NCI-H69 (cell line): ENCODE results near the gene SLC29A1.

Experiments used
- DNase-seq: peaks from one replicate; lab custom pipeline; 2025; lab: John Stamatoyannopoulos, UW

The SLC29A1 gene

DNA sequence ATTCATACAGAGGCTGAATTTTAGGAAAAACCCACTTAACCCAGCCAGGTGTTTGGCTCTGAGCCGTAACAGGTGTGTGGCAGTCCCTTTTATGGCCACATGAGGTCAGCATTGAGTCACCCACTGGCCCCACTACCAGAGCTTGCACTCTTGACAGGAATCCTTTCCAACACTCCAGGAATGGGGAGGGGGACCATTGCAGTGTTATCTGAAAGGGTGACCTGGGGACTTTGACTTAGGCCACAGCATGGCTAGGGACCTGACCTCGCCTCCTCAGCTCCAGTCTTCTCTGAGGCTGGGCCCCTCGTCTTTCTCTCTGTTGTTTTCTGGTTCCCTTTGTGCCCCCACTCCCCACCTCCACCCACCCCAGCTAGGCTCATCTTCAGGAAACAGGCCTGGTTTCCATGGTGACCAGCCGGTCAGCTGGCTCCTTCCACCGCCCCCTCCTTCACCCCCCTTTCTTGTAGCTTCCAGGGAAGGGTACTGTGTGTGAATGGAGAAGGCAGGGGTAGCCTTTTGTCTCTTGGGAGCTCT, 44.8 kb downstream of the SLC29A1 start:
- DNase-seq: peak; percentile 81

DNA sequence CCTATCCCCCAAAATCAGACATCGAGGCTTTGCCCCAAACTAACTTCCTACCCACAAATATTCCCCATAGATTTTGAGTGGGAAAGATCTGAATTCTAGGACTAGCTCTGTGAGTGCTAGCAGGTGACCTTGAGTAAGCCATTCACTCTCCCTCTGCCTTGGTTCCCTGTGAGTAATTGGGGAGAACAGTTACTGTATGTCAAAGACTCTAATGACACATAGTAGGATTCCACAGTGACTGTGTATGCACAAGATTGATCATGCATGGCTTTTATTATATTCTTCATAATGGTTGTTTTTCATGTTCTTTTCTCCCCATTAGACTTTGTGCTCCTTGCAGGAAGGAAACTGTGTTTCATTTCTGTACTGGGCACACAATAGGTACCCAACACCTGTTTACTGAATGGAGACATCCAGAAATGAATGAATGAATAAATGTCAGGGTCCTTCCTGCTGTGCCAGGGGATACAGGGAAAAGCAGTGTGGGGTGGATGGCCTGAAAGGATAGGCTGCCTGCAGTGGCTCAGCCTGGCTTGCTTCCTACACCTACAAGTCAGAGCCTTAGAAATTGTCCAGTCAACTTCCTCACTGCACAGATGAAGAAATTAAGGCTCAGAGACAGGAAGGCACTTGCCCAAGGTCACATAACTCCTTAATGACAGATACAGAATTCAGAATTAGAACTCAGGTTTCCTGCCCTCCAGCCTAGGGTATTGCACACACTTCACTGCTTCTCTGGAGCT, 46.0 kb downstream of the SLC29A1 start:
- peak; percentile 41 for DNase-seq

DNA sequence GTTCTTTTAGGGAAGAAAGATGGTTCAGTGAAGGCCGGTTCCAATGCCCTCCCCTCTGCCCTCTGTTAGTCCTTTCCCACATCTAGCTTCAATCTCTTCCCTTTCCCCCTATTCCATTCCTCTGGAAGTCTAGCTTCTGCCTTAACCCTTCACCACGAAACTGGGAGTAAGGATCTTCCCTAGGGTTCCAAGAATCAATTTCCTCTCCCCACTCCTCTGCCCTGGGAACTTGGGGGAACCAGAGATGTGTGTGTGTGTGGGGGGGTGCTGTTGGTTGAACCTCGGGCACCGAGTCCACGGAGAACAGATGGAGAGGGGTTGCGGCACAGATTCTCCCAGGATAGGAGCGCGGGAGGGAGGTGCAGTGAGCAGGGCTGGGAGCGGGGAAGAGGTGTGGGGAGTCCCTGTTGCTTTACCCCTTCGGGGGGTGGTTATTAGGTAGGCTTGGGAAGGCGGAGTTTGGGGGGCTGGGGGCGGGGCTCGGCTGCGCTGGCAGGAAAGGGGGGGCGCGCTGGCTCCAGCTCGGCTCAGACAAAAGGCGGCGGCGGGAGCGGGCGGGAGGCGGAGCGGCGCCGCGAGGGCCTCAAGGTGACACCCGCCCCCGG, 46.6 kb downstream of the SLC29A1 start, which contains the start of gene TMEM151B:
Gene TMEM151B, plus strand, starts transcription at position 530 of the 605 bp plus-strand sequence. CDS start 293 bp downstream, outside the sequence.
- peak; percentile 66 for DNase-seq

DNA sequence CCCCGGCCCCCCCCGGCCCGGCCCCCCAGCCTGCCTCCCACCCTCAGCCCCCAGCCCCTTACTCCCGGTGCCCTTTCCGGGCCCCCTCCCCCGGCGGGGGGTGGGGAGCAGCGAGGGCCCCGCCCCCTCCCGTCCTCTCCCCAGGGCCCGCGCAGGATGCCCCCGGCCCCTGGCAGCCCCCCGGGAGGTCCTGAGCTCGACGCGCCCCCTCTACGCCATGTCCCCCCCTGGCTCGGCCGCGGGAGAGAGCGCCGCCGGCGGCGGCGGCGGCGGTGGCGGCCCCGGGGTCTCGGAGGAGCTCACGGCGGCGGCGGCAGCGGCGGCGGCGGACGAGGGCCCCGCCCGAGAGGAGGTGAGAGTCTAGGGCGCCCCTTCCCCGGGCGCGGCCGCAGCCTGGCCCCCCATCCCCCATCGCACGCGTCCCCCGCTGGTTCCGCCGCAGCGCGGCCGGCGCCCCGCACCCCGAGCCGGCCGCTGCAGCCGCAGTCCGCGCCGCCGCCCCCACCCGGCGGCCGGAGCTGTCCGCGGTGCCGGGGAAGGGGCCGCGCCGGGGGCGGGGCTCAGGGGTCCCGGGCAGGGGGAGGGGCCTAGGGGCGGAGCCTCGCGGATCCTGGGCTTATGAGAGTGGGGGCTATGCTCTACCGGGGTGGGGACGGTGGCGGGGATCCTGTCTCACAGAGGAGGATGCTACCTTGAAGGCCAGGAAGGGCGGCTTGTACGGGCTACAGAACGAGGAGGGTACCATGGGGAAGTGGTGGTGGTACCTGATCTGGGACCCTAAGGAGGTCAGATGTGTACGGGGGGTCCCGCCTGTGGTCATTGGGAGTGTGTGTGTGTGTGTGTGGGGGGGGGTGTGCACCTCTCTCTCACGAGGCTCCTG, 47.4 kb downstream of the SLC29A1 start:
- peak; percentile 67 for DNase-seq

DNA sequence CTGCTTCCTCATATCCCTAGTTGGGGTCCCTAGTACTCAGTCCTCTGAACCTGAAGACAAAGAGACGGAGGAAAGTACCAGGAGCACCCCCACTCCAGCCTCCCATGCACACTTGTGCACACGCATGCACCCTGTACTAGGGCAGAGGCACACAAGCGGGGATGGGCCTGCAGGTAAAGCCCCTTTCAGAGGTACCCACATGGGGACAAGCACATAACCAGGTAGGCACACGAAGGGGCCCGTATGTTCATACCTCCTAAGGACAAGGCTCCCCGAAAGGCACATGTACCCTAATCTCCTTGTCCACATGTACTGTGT, 48.0 kb downstream of the SLC29A1 start:
- no peak for DNase-seq

DNA sequence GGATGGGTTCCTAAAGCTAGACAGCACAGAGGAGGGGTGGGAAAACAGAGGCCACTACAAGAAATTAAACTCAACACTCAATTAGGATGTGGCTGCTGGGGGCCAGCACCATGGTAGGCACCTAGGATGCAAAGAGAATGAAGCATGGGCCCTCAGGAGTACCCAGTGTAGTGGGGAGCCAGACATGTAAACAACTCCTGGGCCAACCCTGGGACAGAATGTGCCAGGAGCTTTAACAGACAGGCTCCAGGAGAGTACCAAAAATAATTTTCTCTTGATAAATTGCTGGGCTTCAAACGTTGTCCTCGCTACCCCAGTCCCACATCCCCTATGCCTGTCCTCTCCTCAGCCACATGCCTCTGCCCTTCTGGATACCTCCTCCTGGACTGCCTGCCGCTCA, 48.5 kb downstream of the SLC29A1 start:
- no peak for DNase-seq

- no peak for DNase-seq
Observed at GRCh38 chr6:44272529-44272928, 49.1 kb downstream of the SLC29A1 start.

DNA sequence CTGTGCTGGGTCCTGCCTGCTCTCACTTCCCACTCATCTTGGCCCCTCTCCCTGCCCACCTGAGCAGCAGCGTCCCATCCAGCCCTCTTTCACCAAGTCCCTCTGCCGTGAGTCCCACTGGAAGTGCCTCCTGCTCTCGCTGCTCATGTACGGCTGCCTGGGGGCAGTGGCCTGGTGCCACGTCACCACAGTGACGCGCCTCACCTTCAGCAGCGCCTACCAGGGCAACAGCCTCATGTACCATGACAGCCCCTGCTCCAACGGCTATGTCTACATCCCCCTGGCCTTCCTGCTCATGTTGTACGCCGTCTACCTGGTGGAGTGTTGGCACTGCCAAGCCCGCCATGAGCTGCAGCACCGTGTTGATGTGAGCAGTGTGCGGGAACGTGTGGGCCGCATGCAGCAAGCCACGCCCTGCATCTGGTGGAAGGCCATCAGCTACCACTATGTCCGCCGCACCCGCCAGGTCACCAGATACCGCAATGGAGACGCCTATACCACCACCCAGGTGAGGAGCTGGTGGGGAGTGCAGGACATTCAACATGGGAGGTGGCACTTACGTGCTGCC, 49.7 kb downstream of the SLC29A1 start:
- DNase-seq: no peak

- no peak for DNase-seq
Observed at GRCh38 chr6:44273617-44274016, 50.2 kb downstream of the SLC29A1 start.

DNA sequence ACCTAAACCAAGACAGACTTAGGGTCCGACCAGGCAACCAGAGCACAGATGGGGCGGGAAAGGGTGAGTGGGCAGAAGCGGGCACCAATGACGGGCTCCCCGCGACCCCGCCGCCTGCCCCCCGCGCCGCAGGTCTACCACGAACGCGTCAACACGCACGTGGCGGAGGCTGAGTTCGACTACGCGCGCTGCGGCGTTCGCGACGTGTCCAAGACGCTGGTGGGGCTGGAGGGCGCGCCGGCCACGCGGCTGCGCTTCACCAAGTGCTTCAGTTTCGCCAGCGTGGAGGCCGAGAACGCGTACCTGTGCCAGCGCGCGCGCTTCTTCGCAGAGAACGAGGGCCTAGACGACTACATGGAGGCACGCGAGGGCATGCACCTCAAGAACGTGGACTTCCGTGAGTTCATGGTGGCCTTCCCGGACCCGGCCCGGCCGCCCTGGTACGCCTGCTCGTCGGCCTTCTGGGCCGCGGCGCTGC, 51.9 kb downstream of the SLC29A1 start:
- DNase-seq: no peak

GRCh38 chr6:44275749-44276648, 52.6 kb downstream of the SLC29A1 start:
- no peak for DNase-seq

DNA sequence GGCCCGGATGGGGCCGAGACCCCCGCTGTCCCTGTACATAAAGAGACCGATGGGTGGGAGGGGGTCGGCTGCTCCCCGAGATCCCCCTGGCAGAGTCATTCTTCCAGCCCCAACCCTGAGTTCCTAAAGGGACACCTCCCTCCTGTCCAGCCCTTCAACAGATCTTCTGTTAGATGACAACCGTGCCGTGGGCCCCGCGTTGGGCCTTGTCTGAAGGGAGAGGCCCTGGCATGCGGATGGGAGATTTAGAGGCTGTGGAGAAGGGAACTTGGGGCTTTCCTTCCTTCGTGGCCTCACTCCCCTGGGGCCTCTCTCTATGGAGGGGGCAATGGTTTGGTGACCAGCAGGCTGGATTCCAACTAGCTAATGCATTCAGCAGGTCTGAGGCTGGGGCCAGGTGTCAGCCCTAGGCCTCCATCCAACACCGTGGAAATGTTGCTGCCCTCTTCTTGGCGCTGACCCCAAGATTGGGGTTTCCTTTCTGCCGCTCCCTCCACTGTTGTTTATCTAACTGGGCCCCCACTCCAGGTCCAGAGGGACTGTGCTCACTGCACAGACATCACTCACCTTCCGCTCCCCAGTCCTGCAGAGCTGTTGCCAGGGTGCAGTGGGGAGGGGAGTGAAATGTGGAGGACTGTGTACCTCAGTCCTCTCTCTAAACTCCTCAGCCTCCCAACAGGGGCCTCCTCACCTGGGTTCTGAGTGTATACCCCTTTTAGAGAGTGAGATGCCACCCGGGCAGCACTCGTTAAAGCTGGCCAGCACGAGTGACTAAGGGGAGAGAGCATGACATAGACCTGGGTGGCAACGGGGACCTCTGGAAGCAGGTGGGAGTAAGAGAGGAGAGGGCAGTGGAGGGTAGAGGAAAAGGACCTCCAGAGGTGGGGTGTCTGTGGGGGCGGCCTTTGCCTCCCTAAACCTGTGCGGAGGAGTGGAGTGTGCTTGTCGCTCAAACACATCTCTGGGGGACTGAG, 53.6 kb downstream of the SLC29A1 start:
- no peak for DNase-seq

GRCh38 chr6:44277763-44278162, 54.4 kb downstream of the SLC29A1 start:
- DNase-seq: no peak

- peak; percentile 16 for DNase-seq
Observed at GRCh38 chr6:44278315-44278714, 54.9 kb downstream of the SLC29A1 start.

DNA sequence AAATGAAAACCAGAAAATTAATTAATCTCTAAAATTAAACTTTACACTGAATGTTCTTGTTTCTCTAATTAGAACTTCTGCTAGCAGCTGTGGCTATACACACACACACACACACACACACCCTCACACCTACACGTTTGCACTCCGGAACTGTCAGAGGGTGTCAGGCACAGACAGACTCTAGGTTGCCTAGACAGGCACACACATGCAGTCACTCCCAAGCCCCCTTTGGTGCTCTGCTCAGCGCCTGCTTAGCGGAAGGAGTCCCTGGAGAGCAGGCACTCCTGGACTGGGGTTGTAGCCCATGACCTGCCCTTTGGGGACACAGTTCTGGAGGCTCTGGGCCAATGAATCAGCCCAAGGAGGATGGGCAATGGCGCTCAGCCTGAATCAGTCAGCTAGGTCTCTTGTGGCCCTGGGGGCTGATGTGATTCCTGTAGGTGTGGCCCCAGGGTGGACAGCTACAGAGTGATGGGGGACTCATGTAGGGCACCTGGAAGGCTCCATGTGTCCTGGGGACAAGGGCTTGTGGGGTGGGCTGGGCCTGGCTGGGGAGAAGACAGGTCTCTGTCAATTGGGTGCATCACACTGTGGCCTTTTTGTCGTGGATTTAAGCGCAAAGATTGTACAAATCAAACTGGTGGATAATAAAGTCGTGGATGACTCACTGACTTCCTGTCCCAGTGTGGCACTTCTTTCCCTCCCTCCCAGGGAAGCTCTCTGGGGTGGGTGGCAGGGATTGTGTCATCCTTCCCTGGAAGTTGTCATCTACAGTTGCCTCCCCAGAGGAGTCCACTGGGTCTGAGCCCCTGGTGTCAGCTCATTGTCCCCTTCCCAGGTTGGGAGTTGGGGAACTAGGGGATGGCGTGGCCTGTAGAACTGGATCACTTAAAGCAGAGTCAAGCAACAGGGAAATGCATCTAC, 55.6 kb downstream of the SLC29A1 start:
- DNase-seq: no peak
